Measurements from ENCODE around the gene TM9SF1. TPM values are rescaled to one million over a fixed set of nuclear protein-coding genes. Genes with fewer than 3 reads are reported as not detected.
A peak's percentile ranks its signal among the peaks of the same experiment; 100 is the strongest.

The TM9SF1 gene
- total and polyA plus RNA-seq, 10 of the 15 experiments (the other 5 are each of a cell fraction or from before 2014, with no cell fraction given), result 7.2 to 39.2 (median 17.6) TPM

- in situ Hi-C loops (cut with MboI), result no loop called here
- Histone ChIP-seq H3K4me2 (ENCODE audit: control insufficient read depth, insufficient read depth) (peak overlapping the region; percentile 68), H4K20me1 (ENCODE audit: control insufficient read depth, insufficient read depth) (no peaks in the 10 kb centered on the region), H3K36me3 (ENCODE audit: control insufficient read depth in 2 of 2, insufficient read depth in 2 of 2, low read length in 1 of 2) (peaks cover 2 to 11% of the 10 kb centered on the region in 2 experiments; a peak in 3 of 4 replicates), H3K4me1 (ENCODE audit: control insufficient read depth, insufficient read depth, low read length) (no peaks in the 10 kb centered on the region), H3K27ac (ENCODE audit: control insufficient read depth, insufficient read depth) (peak overlapping the region; percentile 68), H3K4me3 (peak overlapping the region; percentile 62), H3K9me3 (replicated peaks; ENCODE audit: control insufficient read depth, insufficient read depth, low read length) (no peaks in the 10 kb centered on the region), H2AFZ (ENCODE audit: control insufficient read depth, low read depth, low read length) (no peak overlapping the region; the same call in 1 of the 2 replicates), H3K79me2 (ENCODE audit: control insufficient read depth, insufficient read depth, low read length) (peaks cover 6% of the 10 kb centered on the region), H3K27me3 (replicated peaks in 1 of 2; ENCODE audit: control insufficient read depth in 2 of 2, insufficient read depth in 2 of 2, low read length in 1 of 2) (no peaks in the 10 kb centered on the region), H3K9ac (ENCODE audit: control insufficient read depth, insufficient read depth, low read length) (peak overlapping the region; percentile 69)
- ChIA-PET CTCF (interaction anchor here (1.1 to 2.2 kb wide), 4 partner anchors 43 to 161 kb away, joined by 3 to 6 read pairs (median 3); partner anchors contain the start of genes DHRS1, MDP1 and NOP9), RAD21 (ENCODE audit: unreplicated experiment) (interaction anchor here (1.0 kb wide), 1 partner anchor 11 kb away, joined by 4 read pairs; the partner anchor contains the start of gene IRF9), SMC1A (ENCODE audit: uncharacterized antibody, unreplicated experiment) (interaction anchor here (0.7 kb wide), 1 partner anchor 64 kb away, joined by 3 read pairs; no protein-coding TSS in a partner anchor), POLR2A (interaction anchor here (1.9 to 2.8 kb wide), 3 partner anchors 12 to 25 kb away, joined by 7 to 11 read pairs (median 8); partner anchors contain the start of genes IPO4, IRF9 and RNF31)
- 35% methylated on average over 28 of the region's 30 CpGs for WGBS (ENCODE audit: insufficient coverage, insufficient replicate concordance, low lambda C conversion rate, missing lambda C conversion rate)
- no TSS peak for BruUV-seq (replicated peaks)
- FAIRE-seq, result no peak
- peak; percentile 9; the same call in 1 of the 3 replicates for ATAC-seq
- intact Hi-C loops (cut with micrococcal nuclease; ENCODE audit: unreplicated experiment), result no loop called here
- DNase-seq (ENCODE audit: low read depth, low spot score), result no peak
- 0 out of 4 replicates have a peak, but pooled peaks of 1 of the 2 experiments have one; percentile 24 for TF ChIP-seq IKZF2 (IDR thresholded peaks at IDR 0.05)
- TF ChIP-seq BCLAF1 (IDR thresholded peaks at IDR 0.05), result no peak
- no peak for TF ChIP-seq ATF3 (IDR thresholded peaks at IDR 0.05; ENCODE audit: borderline replicate concordance, extremely low read depth, low read depth, low read length)
- TF ChIP-seq ZBTB4 (CRISPR knock-in tag; IDR thresholded peaks at IDR 0.05), result no peak
- no peak for TF ChIP-seq CREB1 (IDR thresholded peaks at IDR 0.05; ENCODE audit: low read depth)
- TF ChIP-seq ZBTB11 (CRISPR knock-in tag; IDR thresholded peaks at IDR 0.05), result no peak
- no peak for TF ChIP-seq ZNF217 (IDR thresholded peaks at IDR 0.05)
- no peak for TF ChIP-seq BACH1 (IDR thresholded peaks at IDR 0.05; ENCODE audit: borderline replicate concordance)
- no peak for TF ChIP-seq CHD4 (IDR thresholded peaks at IDR 0.05)
These were observed 22.9 kb downstream of the TM9SF1 start for GRCh38 chr14:24172261-24172860.

Data from GM12878 (cell line).